ENCODE results near the gene TOR2A.

DNA sequence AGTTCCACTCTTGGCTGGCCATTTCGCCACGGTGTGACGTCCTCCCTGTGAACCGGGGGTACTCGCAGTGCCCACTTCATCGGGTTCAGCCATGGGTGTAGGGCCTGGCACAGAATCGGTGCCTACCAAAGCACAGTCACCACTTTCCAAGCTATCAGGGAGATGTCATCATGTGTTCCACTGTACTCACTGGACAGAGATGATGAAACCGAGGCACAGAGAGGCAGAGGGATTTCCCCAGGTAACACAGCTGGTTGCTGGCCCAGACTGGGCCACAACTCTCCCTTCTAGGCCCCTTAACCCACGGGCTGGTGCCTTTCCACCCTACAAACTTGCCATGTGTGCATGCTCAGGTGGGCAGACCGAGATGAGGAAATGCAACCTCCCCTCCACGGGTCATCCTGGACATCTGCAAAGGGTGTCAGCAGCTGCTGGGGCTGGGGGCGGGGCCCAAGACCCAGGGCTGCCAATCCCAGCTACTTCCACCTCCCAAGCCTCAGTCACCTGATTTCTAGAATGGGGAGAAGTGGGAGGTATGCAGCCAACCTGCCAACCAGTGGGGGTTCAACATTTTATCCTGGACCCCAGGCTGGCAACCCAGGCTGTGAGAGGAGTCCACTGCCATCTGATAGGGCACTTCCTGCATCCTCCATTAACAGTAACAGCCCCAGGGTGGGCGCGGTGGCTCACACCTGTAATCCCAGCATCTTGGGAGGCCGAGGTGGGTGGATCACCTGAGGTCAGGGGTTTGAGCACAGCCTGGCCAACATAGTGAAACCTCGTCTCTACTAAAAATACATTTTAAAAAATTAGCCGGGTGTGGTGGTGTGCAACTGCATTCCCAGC is 44.3 kb upstream of the TOR2A start:
- TF ChIP-seq CTCF (IDR thresholded peaks at IDR 0.05; ENCODE audit: low read depth, low read length, missing input control) (no peak), YY1 (IDR thresholded peaks at IDR 0.05) (no peak), TAF1 (conservative IDR thresholded peaks at IDR 0.05) (no peak), SP1 (IDR thresholded peaks at IDR 0.05) (no peak)
- TF ChIP-seq, protein P1, sequence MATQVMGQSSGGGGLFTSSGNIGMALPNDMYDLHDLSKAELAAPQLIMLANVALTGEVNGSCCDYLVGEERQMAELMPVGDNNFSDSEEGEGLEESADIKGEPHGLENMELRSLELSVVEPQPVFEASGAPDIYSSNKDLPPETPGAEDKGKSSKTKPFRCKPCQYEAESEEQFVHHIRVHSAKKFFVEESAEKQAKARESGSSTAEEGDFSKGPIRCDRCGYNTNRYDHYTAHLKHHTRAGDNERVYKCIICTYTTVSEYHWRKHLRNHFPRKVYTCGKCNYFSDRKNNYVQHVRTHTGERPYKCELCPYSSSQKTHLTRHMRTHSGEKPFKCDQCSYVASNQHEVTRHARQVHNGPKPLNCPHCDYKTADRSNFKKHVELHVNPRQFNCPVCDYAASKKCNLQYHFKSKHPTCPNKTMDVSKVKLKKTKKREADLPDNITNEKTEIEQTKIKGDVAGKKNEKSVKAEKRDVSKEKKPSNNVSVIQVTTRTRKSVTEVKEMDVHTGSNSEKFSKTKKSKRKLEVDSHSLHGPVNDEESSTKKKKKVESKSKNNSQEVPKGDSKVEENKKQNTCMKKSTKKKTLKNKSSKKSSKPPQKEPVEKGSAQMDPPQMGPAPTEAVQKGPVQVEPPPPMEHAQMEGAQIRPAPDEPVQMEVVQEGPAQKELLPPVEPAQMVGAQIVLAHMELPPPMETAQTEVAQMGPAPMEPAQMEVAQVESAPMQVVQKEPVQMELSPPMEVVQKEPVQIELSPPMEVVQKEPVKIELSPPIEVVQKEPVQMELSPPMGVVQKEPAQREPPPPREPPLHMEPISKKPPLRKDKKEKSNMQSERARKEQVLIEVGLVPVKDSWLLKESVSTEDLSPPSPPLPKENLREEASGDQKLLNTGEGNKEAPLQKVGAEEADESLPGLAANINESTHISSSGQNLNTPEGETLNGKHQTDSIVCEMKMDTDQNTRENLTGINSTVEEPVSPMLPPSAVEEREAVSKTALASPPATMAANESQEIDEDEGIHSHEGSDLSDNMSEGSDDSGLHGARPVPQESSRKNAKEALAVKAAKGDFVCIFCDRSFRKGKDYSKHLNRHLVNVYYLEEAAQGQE (IDR thresholded peaks at IDR 0.05) = no peak
- TF ChIP-seq, protein P2, sequence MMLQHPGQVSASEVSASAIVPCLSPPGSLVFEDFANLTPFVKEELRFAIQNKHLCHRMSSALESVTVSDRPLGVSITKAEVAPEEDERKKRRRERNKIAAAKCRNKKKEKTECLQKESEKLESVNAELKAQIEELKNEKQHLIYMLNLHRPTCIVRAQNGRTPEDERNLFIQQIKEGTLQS (IDR thresholded peaks at IDR 0.05) = no peak

All from liver (tissue), 3 donors.